Parathyroid adenoma (tissue), 2 donors: ENCODE results near the gene CCDC91.
"Not testable (repeated sequence)": the region's sequence is repeated elsewhere in the genome, so short reads cannot be mapped to it uniquely, and the experiment has no call there.

ENCODE experiments used
- H2AFZ ChIP-seq: fragments of 300-600 bp; sonication (generic); one replicate; pipeline ENCODE4 v1.7.0; 2017; ENCODE audit warnings: antibody characterized with exemption, mild to moderate bottlenecking
- H3K27ac ChIP-seq: fragments of 300-600 bp; sonication (generic); one replicate; pipeline ENCODE4 v1.7.0; 2017
- H3K27me3 ChIP-seq: fragments of 300-600 bp; sonication (generic); one replicate; pipeline ENCODE4 v1.7.0; 2017; ENCODE audit warnings: low read length; ENCODE audit not compliant: control insufficient read depth, insufficient read depth
- H3K36me3 ChIP-seq: fragments of 300-600 bp; sonication (generic); one replicate; pipeline ENCODE4 v1.7.0; 2017; ENCODE audit warnings: low read length; ENCODE audit not compliant: control insufficient read depth, insufficient read depth
- H3K4me1 ChIP-seq: fragments of 300-600 bp; sonication (generic); one replicate; pipeline ENCODE4 v1.7.0; 2017; ENCODE audit warnings: control low read depth
- H3K4me2 ChIP-seq: fragments of 300-600 bp; sonication (generic); one replicate; pipeline ENCODE4 v1.7.0; 2017; ENCODE audit warnings: low read length
- H3K4me3 ChIP-seq: fragments of 300-600 bp; sonication (generic); one replicate; pipeline ENCODE4 v1.7.0; 2017; ENCODE audit warnings: low read depth, low read length
- H3K79me2 ChIP-seq: fragments of 300-600 bp; sonication (generic); one replicate; pipeline ENCODE4 v1.7.0; 2017; ENCODE audit warnings: control low read depth
- H3K9ac ChIP-seq: fragments of 300-600 bp; sonication (generic); one replicate; pipeline ENCODE4 v1.7.0; 2017; ENCODE audit warnings: mild to moderate bottlenecking
- H3K9me3 ChIP-seq: fragments of 300-600 bp; sonication (generic); one replicate; pipeline ENCODE4 v1.7.0; 2017; ENCODE audit warnings: low read length; ENCODE audit not compliant: control insufficient read depth
- TF ChIP-seq, protein P1 (sequence below): fragments of 300-600 bp; sonication (generic); IDR thresholded peaks from one replicate; pipeline ENCODE4 v1.7.0; 2017; ENCODE audit warnings: antibody characterized with exemption, mild to moderate bottlenecking
- donor health status: primary hyperparathyroidism.

The CCDC91 gene

GRCh38 chr12:28369483-28369882, 179.2 kb downstream of the CCDC91 start:
- Histone ChIP-seq H3K4me2 (no peak overlapping the region), H3K9ac (no peak overlapping the region), H3K4me3 (no peak overlapping the region), H3K79me2 (no peaks in the 10 kb centered on the region), H3K27me3 (no peaks in the 10 kb centered on the region), H3K9me3 (no peaks in the 10 kb centered on the region), H2AFZ (no peak overlapping the region), H3K27ac (no peak overlapping the region), H3K4me1 (no peaks in the 10 kb centered on the region), H3K36me3 (no peaks in the 10 kb centered on the region)
- TF ChIP-seq, protein P1, sequence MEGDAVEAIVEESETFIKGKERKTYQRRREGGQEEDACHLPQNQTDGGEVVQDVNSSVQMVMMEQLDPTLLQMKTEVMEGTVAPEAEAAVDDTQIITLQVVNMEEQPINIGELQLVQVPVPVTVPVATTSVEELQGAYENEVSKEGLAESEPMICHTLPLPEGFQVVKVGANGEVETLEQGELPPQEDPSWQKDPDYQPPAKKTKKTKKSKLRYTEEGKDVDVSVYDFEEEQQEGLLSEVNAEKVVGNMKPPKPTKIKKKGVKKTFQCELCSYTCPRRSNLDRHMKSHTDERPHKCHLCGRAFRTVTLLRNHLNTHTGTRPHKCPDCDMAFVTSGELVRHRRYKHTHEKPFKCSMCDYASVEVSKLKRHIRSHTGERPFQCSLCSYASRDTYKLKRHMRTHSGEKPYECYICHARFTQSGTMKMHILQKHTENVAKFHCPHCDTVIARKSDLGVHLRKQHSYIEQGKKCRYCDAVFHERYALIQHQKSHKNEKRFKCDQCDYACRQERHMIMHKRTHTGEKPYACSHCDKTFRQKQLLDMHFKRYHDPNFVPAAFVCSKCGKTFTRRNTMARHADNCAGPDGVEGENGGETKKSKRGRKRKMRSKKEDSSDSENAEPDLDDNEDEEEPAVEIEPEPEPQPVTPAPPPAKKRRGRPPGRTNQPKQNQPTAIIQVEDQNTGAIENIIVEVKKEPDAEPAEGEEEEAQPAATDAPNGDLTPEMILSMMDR, result no peak

- Histone ChIP-seq H3K4me3 (no peak overlapping the region), H3K27ac (no peak overlapping the region)
- TF ChIP-seq, protein P1, result no peak
Observed at GRCh38 chr12:28374556-28374955, 184.3 kb downstream of the CCDC91 start.

GRCh38 chr12:28378736-28379135, 188.5 kb downstream of the CCDC91 start:
- H3K36me3 ChIP-seq, result no peaks in the 10 kb centered on the region
- TF ChIP-seq, protein P1, result no peak
- H3K9me3 ChIP-seq, result no peaks in the 10 kb centered on the region
- no peak overlapping the region for H3K9ac ChIP-seq
- no peak overlapping the region for H3K4me3 ChIP-seq
- no peaks in the 10 kb centered on the region for H3K79me2 ChIP-seq
- no peak overlapping the region for H3K4me2 ChIP-seq
- H2AFZ ChIP-seq, result no peak overlapping the region
- no peaks in the 10 kb centered on the region for H3K27me3 ChIP-seq
- H3K27ac ChIP-seq, result no peak overlapping the region
- no peaks in the 10 kb centered on the region for H3K4me1 ChIP-seq

More at GRCh38 chr12:28374556-28374955, 184.3 kb downstream of the CCDC91 start:
- H3K4me2 ChIP-seq, result no peak overlapping the region
- no peaks in the 10 kb centered on the region for H3K9me3 ChIP-seq
- no peaks in the 10 kb centered on the region for H3K27me3 ChIP-seq
- no peaks in the 10 kb centered on the region for H3K4me1 ChIP-seq
- no peak overlapping the region for H3K9ac ChIP-seq
- H3K79me2 ChIP-seq, result no peaks in the 10 kb centered on the region
- no peaks in the 10 kb centered on the region for H3K36me3 ChIP-seq
- no peak overlapping the region for H2AFZ ChIP-seq

DNA sequence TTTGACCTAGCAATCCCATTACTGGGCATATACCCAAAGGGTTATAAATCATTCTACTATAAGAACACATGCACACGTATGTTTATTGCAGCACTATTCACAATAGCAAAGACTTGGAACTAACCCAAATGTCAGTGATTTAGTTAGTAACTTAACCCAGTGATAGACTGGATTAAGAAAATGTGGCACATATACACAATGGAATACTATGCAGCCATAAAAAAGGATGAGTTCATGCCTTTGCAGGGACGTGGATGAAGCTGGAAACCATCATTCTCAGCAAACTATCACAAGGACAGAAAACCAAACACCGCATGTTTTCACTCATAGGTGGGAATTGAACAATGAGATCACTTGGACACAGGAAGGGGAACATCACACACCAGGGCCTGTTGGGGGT, 189.5 kb downstream of the CCDC91 start:
- H3K27me3 ChIP-seq, H3K9ac ChIP-seq, H3K4me2 ChIP-seq, H3K79me2 ChIP-seq, H2AFZ ChIP-seq, H3K4me1 ChIP-seq, H3K4me3 ChIP-seq, H3K27ac ChIP-seq, H3K36me3 ChIP-seq, H3K9me3 ChIP-seq: not testable (repeated sequence)

DNA sequence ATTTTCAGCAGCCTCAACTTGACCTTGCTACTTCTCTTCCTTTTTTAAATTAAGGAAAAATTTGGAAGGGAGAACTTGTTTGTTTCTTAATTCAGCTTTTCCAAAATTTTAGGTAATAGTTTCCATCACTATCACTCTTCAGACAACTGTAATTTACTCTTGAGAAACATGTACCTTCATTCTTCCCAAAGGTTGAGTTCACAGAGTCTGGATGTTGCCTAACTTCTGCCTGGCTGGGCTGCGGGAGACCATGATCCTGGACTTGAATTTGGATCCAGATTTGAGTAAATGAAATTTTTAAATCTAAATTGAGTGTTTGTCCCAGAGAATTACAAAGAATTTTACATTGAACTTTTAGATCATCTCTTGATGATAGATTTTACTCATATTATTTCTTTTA, 193.1 kb downstream of the CCDC91 start:
- H3K4me1 ChIP-seq, result no peaks in the 10 kb centered on the region

More for the DNA sequence above, 193.1 kb downstream of the CCDC91 start:
- no peaks in the 10 kb centered on the region for H3K9me3 ChIP-seq
- no peaks in the 10 kb centered on the region for H3K79me2 ChIP-seq
- TF ChIP-seq, protein P1, result no peak
- no peak overlapping the region for H3K4me3 ChIP-seq
- no peak overlapping the region for H3K27ac ChIP-seq
- H3K9ac ChIP-seq, result no peak overlapping the region
- no peak overlapping the region for H2AFZ ChIP-seq
- no peaks in the 10 kb centered on the region for H3K27me3 ChIP-seq
- no peaks in the 10 kb centered on the region for H3K36me3 ChIP-seq
- H3K4me2 ChIP-seq, result no peak overlapping the region
